Activated CD8-positive, alpha-beta memory T cell treated with anti-CD3 and anti-CD28 coated beads, Interleukin-2, amount 50 U/mL, for 24 hours (primary cell): ENCODE results near the gene NPTXR.
"Not testable (repeated sequence)": the region's sequence is repeated elsewhere in the genome, so short reads cannot be mapped to it uniquely, and the experiment has no call there.

Experiments used
- DNase-seq: peaks from one replicate; pipeline ENCODE4 v3.0.0-alpha.2; 2020; ENCODE audit errors: extremely low read depth

NPTXR gene

GRCh38 chr22:38831166-38831945 is 12.5 kb downstream of the NPTXR start:
- DNase-seq: no peak

DNA sequence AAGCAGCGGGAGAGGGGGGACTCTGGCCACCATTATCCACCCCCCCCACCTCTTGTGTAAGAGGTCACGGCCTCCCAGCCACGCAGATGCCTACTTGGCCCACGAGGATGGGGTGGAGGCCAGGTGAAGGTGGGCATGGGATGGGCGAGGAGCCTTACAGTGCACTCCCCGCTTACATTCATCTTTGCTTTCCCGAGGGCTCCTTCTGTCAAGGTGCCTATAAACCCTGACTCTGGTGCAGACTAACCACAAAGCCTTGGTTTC is 13.1 kb downstream of the NPTXR start:
- DNase-seq: no peak

- no peak for DNase-seq
Measured at GRCh38 chr22:38830026-38830844, 13.6 kb downstream of the NPTXR start.

GRCh38 chr22:38829485-38829884 is 14.3 kb downstream of the NPTXR start:
- no peak for DNase-seq

- DNase-seq: no peak
Measured at GRCh38 chr22:38828616-38829205, 15.1 kb downstream of the NPTXR start.

- DNase-seq: no peak
Measured at GRCh38 chr22:38828191-38828590, 15.6 kb downstream of the NPTXR start.

GRCh38 chr22:38827510-38827909 is 16.3 kb downstream of the NPTXR start:
- no peak for DNase-seq

GRCh38 chr22:38826801-38827200 is 17.0 kb downstream of the NPTXR start:
- DNase-seq: no peak

DNA sequence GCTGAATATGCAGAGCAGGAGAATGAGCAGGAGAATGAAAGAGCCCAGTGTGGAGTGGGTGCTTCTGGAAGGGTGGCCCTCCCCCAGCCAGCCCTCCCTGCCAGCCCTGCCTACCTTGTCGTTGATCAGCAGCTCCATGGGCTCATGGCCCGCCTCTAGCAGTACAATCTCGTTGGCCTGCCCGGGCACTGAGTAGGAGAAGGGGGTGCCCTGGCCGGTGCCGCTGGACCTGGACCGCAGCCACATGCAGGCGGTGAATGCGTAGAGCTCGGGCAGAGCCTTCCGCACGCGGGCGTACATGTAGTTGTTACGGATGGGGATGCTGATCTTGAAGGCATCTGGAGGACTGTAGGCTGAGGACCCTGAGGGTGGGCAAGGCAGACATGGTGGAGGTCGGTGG is 17.4 kb downstream of the NPTXR start:
- DNase-seq: no peak

DNA sequence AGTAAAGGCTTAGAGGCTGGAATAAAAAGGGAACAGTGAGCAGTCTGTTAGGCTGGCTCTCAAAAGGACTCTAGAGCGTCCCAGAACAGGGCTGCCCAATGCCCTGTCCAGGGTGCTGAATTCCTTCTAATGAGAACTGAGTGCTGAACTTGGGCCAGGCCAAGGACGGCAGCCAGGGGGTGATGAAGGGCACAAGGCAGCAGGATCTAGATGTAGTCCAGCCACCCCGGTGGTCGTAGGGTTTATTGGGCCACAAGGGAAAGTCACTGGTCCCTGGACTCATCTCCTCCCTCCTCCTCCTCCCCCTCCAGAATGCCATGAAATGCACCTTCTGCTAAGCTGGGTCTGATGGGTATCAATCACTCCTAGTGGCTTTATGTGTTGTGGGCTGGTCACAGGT is 19.2 kb downstream of the NPTXR start:
- DNase-seq: no peak

DNA sequence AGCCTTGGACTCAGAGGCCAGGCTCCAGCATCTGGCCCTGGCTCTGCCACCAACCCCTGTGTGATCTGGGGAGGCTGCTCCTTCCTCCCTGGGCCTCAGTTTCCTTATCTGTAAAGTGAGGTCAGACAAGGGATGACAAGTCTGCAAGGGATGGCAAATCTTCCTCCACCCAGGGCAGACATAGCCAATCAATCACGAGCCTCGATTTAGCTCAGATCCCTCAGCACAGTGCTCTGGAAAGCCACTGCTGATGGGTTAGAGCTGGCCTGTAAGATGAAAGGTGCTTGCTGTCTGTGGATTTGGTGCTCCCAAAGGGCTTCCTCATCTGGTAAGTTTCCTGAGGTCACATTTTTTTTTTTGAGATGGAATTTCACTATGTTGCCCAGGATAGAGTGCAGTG is 20.2 kb downstream of the NPTXR start:
- no peak for DNase-seq

- DNase-seq: no peak
Measured at GRCh38 chr22:38823076-38823475, 20.8 kb downstream of the NPTXR start.

DNA sequence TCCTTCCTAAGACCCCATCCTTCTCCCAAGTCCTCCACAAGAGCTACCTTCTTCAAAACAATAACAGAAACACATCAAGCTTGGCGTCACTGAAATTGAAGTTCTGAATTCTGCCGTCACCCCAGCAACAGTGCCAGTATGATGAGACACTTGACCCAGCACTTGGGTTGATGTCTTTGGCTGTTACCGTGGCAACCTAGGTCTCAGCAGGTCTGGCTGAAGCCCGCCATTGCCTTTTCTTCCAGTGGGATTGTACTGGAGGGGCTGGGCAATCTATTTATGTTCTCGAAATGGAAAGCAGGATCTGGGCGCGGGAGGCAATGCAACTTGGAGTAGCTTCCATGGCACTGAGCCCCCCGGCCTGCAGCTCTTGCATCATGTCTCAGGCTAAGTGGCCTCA is 23.8 kb downstream of the NPTXR start:
- DNase-seq: no peak

GRCh38 chr22:38819387-38819940 is 24.4 kb downstream of the NPTXR start:
- DNase-seq: no peak

DNA sequence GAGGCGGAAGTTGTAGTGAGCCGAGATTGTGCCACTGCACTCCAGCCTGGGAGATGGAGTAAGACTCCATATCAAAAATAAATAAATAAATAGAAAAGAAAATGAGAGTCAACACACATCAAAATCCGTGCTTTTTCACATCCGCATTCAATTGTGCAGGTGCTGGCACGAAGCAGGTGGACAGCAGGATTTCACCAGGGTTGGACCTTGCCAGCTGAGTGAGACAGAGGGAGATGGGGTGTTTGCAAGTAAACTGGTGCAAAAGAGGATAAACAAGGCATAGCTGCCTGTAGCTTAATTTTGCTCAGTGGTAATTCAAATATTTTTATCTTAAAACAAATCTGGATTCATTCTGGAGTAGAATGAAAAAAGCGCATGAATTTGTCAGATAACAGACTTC is 26.6 kb downstream of the NPTXR start:
- no peak for DNase-seq

DNA sequence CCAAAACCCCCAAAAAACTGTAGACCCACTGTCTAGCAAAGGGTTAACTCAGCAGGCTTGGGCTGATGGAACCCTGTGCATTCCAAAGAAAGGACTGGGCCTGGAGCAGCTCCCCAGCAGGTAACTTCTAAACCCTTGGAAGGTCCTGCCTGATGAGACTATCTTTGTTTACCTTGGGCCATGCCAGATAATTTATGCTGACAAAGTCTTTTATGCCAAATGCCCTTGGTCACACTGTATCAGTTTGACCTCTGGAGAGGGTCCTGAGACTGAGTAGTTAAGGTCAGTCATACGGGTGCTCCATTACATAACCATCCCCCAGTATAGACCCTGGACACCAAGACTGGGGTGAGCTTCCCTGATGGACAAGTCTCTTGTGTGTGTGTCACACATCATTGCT is 28.0 kb downstream of the NPTXR start:
- no peak for DNase-seq

- DNase-seq: no peak
Measured at GRCh38 chr22:38811241-38811640, 32.6 kb downstream of the NPTXR start.

DNA sequence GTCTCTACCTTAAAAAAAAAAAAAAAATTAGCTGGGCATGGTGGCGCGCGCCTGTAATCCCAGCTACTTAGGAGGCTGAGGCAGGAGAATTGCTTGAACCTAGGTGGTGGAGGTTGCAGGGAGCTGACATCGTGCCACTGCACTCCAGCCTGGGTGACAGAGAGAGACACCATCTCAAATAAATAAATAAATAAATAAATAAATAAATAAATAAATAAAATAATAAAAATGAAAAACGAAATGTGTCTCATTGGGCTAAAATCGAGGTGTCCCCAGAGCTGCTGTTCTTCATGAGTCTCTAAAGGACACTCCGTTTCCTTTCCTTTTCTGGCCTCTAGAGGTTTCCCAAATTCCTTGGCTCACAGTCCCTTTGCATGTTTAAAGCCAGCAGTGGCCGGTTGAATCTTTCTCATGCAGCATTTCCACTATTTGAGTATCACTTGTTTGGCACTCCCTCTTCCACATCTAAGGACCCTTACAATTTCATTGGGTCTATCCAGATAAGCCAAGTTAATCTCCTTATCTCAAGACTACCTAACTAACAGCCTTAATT is 38.7 kb downstream of the NPTXR start:
- DNase-seq: not testable (repeated sequence)

- no peak for DNase-seq
Measured at GRCh38 chr22:38802671-38803121, 41.1 kb downstream of the NPTXR start.

- DNase-seq: no peak
Measured at GRCh38 chr22:38799265-38800002, 44.4 kb downstream of the NPTXR start.

GRCh38 chr22:38798496-38798895 is 45.3 kb downstream of the NPTXR start:
- DNase-seq: no peak
